Neural cell (in vitro differentiated cells): ENCODE data around the gene GPC5. TPM values are rescaled to one million over a fixed set of nuclear protein-coding genes. Genes with fewer than 3 reads are reported as not detected.

Source experiments
- H2AFZ ChIP-seq: fragments of 200-600, 300-800 bp; sonication (generic), shearing (Covaris generic); 2 replicates; pipeline ENCODE4 v1.6.0; 2014; ENCODE audit warnings: low read depth, mild to moderate bottlenecking, antibody characterized with exemption, low read length, moderate library complexity
- H3F3A ChIP-seq: fragments of 200-600 bp; shearing (Covaris generic); 2 replicates; pipeline ENCODE4 v1.6.1; 2016; ENCODE audit warnings: mild to moderate bottlenecking, moderate library complexity, mixed read lengths, antibody characterized with exemption, low read length; ENCODE audit not compliant: insufficient read depth, poor library complexity, severe bottlenecking
- H3K27ac ChIP-seq: fragments of 200-600, 300-800 bp; sonication (generic), shearing (Covaris generic); 2 replicates; pipeline ENCODE4 v1.5.1; 2014; ENCODE audit warnings: mild to moderate bottlenecking, low read length, moderate library complexity
- H3K27me3 ChIP-seq: fragments of 300-800, 200-600 bp; sonication (generic), shearing (Covaris generic); 2 replicates; pipeline ENCODE4 v1.6.0; 2014; ENCODE audit warnings: mild to moderate bottlenecking, low read depth, low read length, moderate library complexity; ENCODE audit not compliant: insufficient read depth
- H3K36me3 ChIP-seq: fragments of 300-800, 200-600 bp; sonication (generic), shearing (Covaris generic); 2 replicates; pipeline ENCODE4 v1.5.1; 2014; ENCODE audit warnings: mild to moderate bottlenecking, antibody characterized with exemption, low read length, moderate library complexity; ENCODE audit not compliant: insufficient read depth
- H3K4me2 ChIP-seq: fragments of 300-800, 200-600 bp; sonication (generic), shearing (Covaris generic); 2 replicates; pipeline ENCODE4 v1.6.0; 2014; ENCODE audit warnings: mild to moderate bottlenecking, low read length
- H3K4me3 ChIP-seq: fragments of 300-800, 200-600 bp; sonication (generic), shearing (Covaris generic); 2 replicates; pipeline ENCODE4 v1.5.1; 2014; ENCODE audit warnings: mild to moderate bottlenecking, low read length, moderate library complexity
- H3K79me2 ChIP-seq: fragments of 200-600 bp; shearing (Covaris generic); replicated peaks from 2 replicates; pipeline ENCODE4 v1.6.0; 2014; ENCODE audit warnings: mild to moderate bottlenecking, low read length, moderate library complexity; ENCODE audit not compliant: insufficient read depth
- H3K9ac ChIP-seq: fragments of 300-800, 200-600 bp; sonication (generic), shearing (Covaris generic); 2 replicates; pipeline ENCODE4 v1.6.1; 2016; ENCODE audit warnings: mild to moderate bottlenecking, low read length, mixed read lengths
- H3K9me2 ChIP-seq: fragments of 200-600 bp; shearing (Covaris generic); 2 replicates; pipeline ENCODE4 v1.6.1; 2016; ENCODE audit warnings: mild to moderate bottlenecking, low read length, mixed read lengths; ENCODE audit not compliant: insufficient read depth
- H3K9me3 ChIP-seq: fragments of 200-600, 300-800 bp; sonication (generic), shearing (Covaris generic); 2 replicates; pipeline ENCODE4 v1.6.1; 2016; ENCODE audit warnings: mild to moderate bottlenecking, mixed run types, low read length, moderate library complexity, mixed read lengths
- H4K20me1 ChIP-seq: fragments of 200-600 bp; shearing (Covaris generic); 2 replicates; pipeline ENCODE4 v1.6.1; 2016; ENCODE audit warnings: mild to moderate bottlenecking, mixed run types; ENCODE audit not compliant: insufficient read depth
- EP300 ChIP-seq: fragments of 450-650 bp; conservative IDR thresholded peaks from 2 replicates; pipeline ENCODE4 v1.6.1; 2014; ENCODE audit warnings: antibody characterized with exemption, mild to moderate bottlenecking, moderate library complexity; ENCODE audit not compliant: poor library complexity, severe bottlenecking
- EZH2 ChIP-seq: fragments of 200-600, 300-800 bp; shearing (Covaris generic), sonication (generic); IDR thresholded peaks from 2 replicates; pipeline ENCODE4 v1.6.1; 2014; ENCODE audit warnings: antibody characterized with exemption, low read length, borderline replicate concordance, mild to moderate bottlenecking; ENCODE audit not compliant: insufficient read depth, poor library complexity, severe bottlenecking
- MXI1 ChIP-seq: fragments of 450-650 bp; conservative IDR thresholded peaks from 2 replicates; pipeline ENCODE4 v1.6.1; 2014; ENCODE audit warnings: antibody characterized with exemption, mild to moderate bottlenecking; ENCODE audit not compliant: poor library complexity, severe bottlenecking
- POLR2AphosphoS5 ChIP-seq: IDR thresholded peaks from 2 replicates; pipeline ENCODE4 v1.6.1; 2012
- RAD21 ChIP-seq: fragments of 450-650 bp; conservative IDR thresholded peaks from 2 replicates; pipeline ENCODE4 v1.6.1; 2014; ENCODE audit warnings: antibody characterized with exemption, mild to moderate bottlenecking, moderate library complexity
- SMC3 ChIP-seq: fragments of 450-650 bp; conservative IDR thresholded peaks from 2 replicates; pipeline ENCODE4 v1.6.1; 2014; ENCODE audit warnings: antibody characterized with exemption, mild to moderate bottlenecking, moderate library complexity; ENCODE audit not compliant: poor library complexity
- TAF1 ChIP-seq: IDR thresholded peaks from 2 replicates; pipeline ENCODE4 v1.6.1; 2012; ENCODE audit warnings: low read depth
- polyA plus RNA-seq: library from polyadenylated mRNA; depleted of rRNA; stranded (reverse); fragments of >200 nt; gene quantifications from 2 replicates; pipeline ENCODE4 v1.2.3, GENCODE V29; 2014
- TF ChIP-seq, protein P1 (sequence below): IDR thresholded peaks from 2 replicates; pipeline ENCODE4 v1.6.1; 2012; ENCODE audit warnings: borderline replicate concordance
- TF ChIP-seq, protein P2 (sequence below): fragments of 450-650 bp; IDR thresholded peaks from 2 replicates; pipeline ENCODE4 v1.5.1; 2014; ENCODE audit warnings: antibody characterized with exemption, mild to moderate bottlenecking, moderate library complexity; ENCODE audit not compliant: poor library complexity, severe bottlenecking

The GPC5 gene
- polyA plus RNA-seq, 1 donor from 2014 or later, result 5.0 TPM

DNA sequence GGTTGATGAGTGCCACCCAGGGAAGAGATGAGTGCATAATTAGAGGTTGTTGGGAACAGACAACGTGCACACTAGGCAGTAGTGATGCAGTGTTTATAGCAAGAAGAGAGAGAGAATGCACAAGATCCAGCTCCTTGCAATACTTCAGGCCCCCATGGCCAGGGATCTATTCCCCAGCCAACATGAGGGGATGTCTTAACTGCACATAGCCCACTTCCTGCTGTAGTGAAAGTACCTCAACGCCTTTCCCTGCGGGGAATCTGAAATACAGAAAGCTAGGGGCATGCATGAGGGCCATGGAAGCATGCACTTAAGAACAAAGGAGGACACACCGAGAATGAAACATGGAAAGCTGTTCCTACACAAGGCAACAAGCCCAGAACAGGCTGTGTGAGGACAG is 1191.5 kb downstream of the GPC5 start (continued):
- no peak for TF ChIP-seq RAD21

DNA sequence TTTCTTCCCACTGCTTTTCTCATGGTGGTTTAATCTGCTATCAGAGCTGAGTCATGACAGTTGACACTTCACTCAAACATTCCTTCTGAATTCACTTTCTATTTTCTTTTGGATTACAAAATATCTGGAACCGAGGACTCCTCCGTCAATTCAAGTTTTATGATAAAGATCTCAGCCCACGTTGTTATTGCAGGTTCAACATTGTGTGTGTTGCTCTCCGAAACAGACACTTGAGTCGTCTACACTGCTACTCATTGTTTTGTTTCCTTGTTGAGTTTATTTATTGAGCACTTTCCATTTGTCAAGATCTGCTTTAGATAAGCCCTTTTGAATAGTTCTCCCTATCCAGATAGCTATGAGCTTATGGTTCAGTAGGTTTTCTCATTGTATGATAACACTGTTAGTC is 1192.1 kb downstream of the GPC5 start:
- no peaks in the 10 kb centered on the region for H3K9me2 ChIP-seq
- H3F3A ChIP-seq, result no peaks in the 10 kb centered on the region
- H4K20me1 ChIP-seq, result no peaks in the 10 kb centered on the region
- no peaks in the 10 kb centered on the region for H3K36me3 ChIP-seq
- no peaks in the 10 kb centered on the region for H3K27me3 ChIP-seq
- no peaks in the 10 kb centered on the region for H3K9me3 ChIP-seq
- no peaks in the 10 kb centered on the region for H3K79me2 ChIP-seq
- no peak overlapping the region for H3K4me2 ChIP-seq
- H3K27ac ChIP-seq, result no peak overlapping the region
- no peak overlapping the region for H3K4me3 ChIP-seq
- TF ChIP-seq EP300, result no peak
- H2AFZ ChIP-seq, result no peak overlapping the region
- no peak overlapping the region for H3K9ac ChIP-seq

DNA sequence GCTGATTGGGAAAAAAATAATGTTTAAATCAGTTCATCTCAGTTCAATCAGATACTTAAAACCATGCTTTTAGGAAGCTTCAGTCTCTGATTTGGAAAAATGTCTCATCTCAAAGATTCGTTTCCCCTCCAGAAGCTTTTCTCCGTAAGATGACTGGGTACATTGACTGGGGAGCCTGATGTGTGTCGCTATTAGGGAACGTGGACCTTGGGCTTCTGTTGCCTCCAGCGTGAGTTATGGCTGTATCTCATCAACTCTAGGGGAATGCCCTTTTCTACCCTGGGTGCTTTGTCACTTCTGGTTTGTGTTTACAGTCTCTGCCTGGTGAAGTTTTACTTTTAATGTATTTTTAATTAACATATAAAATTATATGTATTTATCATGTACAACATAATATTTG is 1192.7 kb downstream of the GPC5 start:
- Histone ChIP-seq H3K9me2 (no peaks in the 10 kb centered on the region), H3K9ac (no peak overlapping the region), H3K27ac (no peak overlapping the region), H3F3A (no peaks in the 10 kb centered on the region), H4K20me1 (no peaks in the 10 kb centered on the region), H3K36me3 (no peaks in the 10 kb centered on the region), H3K79me2 (no peaks in the 10 kb centered on the region), H3K4me2 (no peak overlapping the region), H3K27me3 (no peaks in the 10 kb centered on the region), H3K9me3 (no peaks in the 10 kb centered on the region), H3K4me3 (no peak overlapping the region), H2AFZ (no peak overlapping the region)
- no peak for TF ChIP-seq POLR2AphosphoS5
- no peak for TF ChIP-seq RAD21
- TF ChIP-seq TAF1, result no peak
- no peak for TF ChIP-seq EZH2
- no peak for TF ChIP-seq EP300
- no peak for TF ChIP-seq MXI1
- TF ChIP-seq, protein P1, sequence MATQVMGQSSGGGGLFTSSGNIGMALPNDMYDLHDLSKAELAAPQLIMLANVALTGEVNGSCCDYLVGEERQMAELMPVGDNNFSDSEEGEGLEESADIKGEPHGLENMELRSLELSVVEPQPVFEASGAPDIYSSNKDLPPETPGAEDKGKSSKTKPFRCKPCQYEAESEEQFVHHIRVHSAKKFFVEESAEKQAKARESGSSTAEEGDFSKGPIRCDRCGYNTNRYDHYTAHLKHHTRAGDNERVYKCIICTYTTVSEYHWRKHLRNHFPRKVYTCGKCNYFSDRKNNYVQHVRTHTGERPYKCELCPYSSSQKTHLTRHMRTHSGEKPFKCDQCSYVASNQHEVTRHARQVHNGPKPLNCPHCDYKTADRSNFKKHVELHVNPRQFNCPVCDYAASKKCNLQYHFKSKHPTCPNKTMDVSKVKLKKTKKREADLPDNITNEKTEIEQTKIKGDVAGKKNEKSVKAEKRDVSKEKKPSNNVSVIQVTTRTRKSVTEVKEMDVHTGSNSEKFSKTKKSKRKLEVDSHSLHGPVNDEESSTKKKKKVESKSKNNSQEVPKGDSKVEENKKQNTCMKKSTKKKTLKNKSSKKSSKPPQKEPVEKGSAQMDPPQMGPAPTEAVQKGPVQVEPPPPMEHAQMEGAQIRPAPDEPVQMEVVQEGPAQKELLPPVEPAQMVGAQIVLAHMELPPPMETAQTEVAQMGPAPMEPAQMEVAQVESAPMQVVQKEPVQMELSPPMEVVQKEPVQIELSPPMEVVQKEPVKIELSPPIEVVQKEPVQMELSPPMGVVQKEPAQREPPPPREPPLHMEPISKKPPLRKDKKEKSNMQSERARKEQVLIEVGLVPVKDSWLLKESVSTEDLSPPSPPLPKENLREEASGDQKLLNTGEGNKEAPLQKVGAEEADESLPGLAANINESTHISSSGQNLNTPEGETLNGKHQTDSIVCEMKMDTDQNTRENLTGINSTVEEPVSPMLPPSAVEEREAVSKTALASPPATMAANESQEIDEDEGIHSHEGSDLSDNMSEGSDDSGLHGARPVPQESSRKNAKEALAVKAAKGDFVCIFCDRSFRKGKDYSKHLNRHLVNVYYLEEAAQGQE, result no peak
- TF ChIP-seq, protein P2, sequence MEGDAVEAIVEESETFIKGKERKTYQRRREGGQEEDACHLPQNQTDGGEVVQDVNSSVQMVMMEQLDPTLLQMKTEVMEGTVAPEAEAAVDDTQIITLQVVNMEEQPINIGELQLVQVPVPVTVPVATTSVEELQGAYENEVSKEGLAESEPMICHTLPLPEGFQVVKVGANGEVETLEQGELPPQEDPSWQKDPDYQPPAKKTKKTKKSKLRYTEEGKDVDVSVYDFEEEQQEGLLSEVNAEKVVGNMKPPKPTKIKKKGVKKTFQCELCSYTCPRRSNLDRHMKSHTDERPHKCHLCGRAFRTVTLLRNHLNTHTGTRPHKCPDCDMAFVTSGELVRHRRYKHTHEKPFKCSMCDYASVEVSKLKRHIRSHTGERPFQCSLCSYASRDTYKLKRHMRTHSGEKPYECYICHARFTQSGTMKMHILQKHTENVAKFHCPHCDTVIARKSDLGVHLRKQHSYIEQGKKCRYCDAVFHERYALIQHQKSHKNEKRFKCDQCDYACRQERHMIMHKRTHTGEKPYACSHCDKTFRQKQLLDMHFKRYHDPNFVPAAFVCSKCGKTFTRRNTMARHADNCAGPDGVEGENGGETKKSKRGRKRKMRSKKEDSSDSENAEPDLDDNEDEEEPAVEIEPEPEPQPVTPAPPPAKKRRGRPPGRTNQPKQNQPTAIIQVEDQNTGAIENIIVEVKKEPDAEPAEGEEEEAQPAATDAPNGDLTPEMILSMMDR, result no peak
- TF ChIP-seq SMC3, result no peak
